Mesodermal cell (in vitro differentiated cells): ENCODE data around the gene PDE10A. TPM values are rescaled to one million over a fixed set of nuclear protein-coding genes. Genes with fewer than 3 reads are reported as not detected.
A peak's percentile ranks its signal among the peaks of the same experiment; 100 is the strongest.

Source experiments
- H3K27ac ChIP-seq: 2 replicates; pipeline ENCODE4 v1.7.0; 2013; ENCODE audit warnings: mild to moderate bottlenecking, low read depth, low read length, moderate library complexity; ENCODE audit not compliant: severe bottlenecking
- H3K36me3 ChIP-seq: 2 replicates; pipeline ENCODE4 v1.7.1; 2013; ENCODE audit warnings: mild to moderate bottlenecking, low read length, moderate library complexity; ENCODE audit not compliant: control insufficient read depth, insufficient read depth
- H3K4me1 ChIP-seq: one replicate; pipeline ENCODE4 v1.7.1; 2013; ENCODE audit warnings: mild to moderate bottlenecking, low read length; ENCODE audit not compliant: insufficient read depth, control insufficient read depth, poor library complexity, severe bottlenecking
- H3K4me3 ChIP-seq: 2 replicates; pipeline ENCODE4 v1.7.0; 2013; ENCODE audit warnings: low read length, control low read depth, mild to moderate bottlenecking; ENCODE audit not compliant: insufficient read depth, poor library complexity, severe bottlenecking; ENCODE audit errors: extremely low read depth
- H3K9me3 ChIP-seq: 2 replicates; pipeline ENCODE4 v1.7.1; 2013; ENCODE audit warnings: mild to moderate bottlenecking, low read length, moderate library complexity; ENCODE audit not compliant: control insufficient read depth
- WGBS, 2 experiments: methylation state at CpG; one replicate each; pipeline ENCODE4 v1.1.5; 2013; ENCODE audit warnings: missing lambda C conversion rate in 2 of 2; ENCODE audit not compliant: insufficient coverage in 2 of 2; 5-methylcytosine and 5-hydroxymethylcytosine counted together
- polyA plus RNA-seq, 2 experiments: library from polyadenylated mRNA; stranded (reverse); fragments of 50-300 nt; gene quantifications; one replicate each; pipeline ENCODE4 v1.2.3, GENCODE V29; 2013

Gene PDE10A
- polyA plus RNA-seq (2013, experiment 1 of 2): 7.4 TPM
- polyA plus RNA-seq (2013, experiment 2 of 2): 6.5 TPM

- Histone ChIP-seq H3K4me1 (peaks cover 13% of the 10 kb centered on the region), H3K4me3 (peak within 1 kb of the TSS; percentile 66), H3K36me3 (no peaks in the 10 kb centered on the region), H3K27ac (no peak within 1 kb of the TSS), H3K9me3 (no peaks in the 10 kb centered on the region)
- 1% methylated on average over 65 to 74 of the region's 80 CpGs for WGBS, 2 experiments
These were observed at the start of gene PDE10A for GRCh38 chr6:165662749-165663376. PDE10A (minus strand) TSS chr6:165663241; CDS start chr6:165662811, 430 bp downstream.

GRCh38 chr6:165708985-165709576 is 46.0 kb upstream of the PDE10A start:
- Histone ChIP-seq H3K4me3 (no peak overlapping the region), H3K36me3 (no peaks in the 10 kb centered on the region), H3K27ac (no peak overlapping the region), H3K9me3 (no peaks in the 10 kb centered on the region), H3K4me1 (no peaks in the 10 kb centered on the region)
- WGBS, 2 experiments: 92% methylated on average over 17 of the region's 23 CpGs; no CpG with 5 or more reads in 1 of the 2 experiments

- H3K27ac ChIP-seq: no peak overlapping the region
- 89 to 91% methylated on average over 14 of the region's 14 CpGs for WGBS, 2 experiments
- H3K4me3 ChIP-seq: no peak overlapping the region
These were observed 44.2 kb upstream of the PDE10A start for GRCh38 chr6:165707067-165707853.

GRCh38 chr6:165705941-165706340 is 42.9 kb upstream of the PDE10A start:
- H3K27ac ChIP-seq: no peak overlapping the region
- no peaks in the 10 kb centered on the region for H3K9me3 ChIP-seq
- 87 to 93% methylated on average over 4 to 5 of the region's 5 CpGs for WGBS, 2 experiments
- H3K4me1 ChIP-seq: peaks cover 6% of the 10 kb centered on the region
- no peaks in the 10 kb centered on the region for H3K36me3 ChIP-seq
- no peak overlapping the region for H3K4me3 ChIP-seq

More at GRCh38 chr6:165707067-165707853, 44.2 kb upstream of the PDE10A start:
- Histone ChIP-seq H3K4me1 (peaks cover under 1% of the 10 kb centered on the region), H3K9me3 (no peaks in the 10 kb centered on the region), H3K36me3 (no peaks in the 10 kb centered on the region)

- Histone ChIP-seq H3K9me3 (no peaks in the 10 kb centered on the region), H3K4me1 (peaks cover 6% of the 10 kb centered on the region), H3K4me3 (no peak overlapping the region), H3K36me3 (no peaks in the 10 kb centered on the region), H3K27ac (no peak overlapping the region)
- WGBS, 2 experiments: 74 to 96% methylated on average over 5 to 7 of the region's 9 CpGs
These were observed 41.2 kb upstream of the PDE10A start for GRCh38 chr6:165704045-165704748.

GRCh38 chr6:165702669-165703068 is 39.6 kb upstream of the PDE10A start:
- Histone ChIP-seq H3K27ac (no peak overlapping the region), H3K4me3 (no peak overlapping the region), H3K9me3 (no peaks in the 10 kb centered on the region), H3K4me1 (peaks cover 6% of the 10 kb centered on the region), H3K36me3 (no peaks in the 10 kb centered on the region)
- 75 to 80% methylated on average over 8 to 10 of the region's 10 CpGs for WGBS, 2 experiments

- Histone ChIP-seq H3K4me3 (no peak overlapping the region), H3K27ac (no peak overlapping the region)
- 88 to 90% methylated on average over 10 to 11 of the region's 11 CpGs for whole genome bisulfite sequencing, 2 experiments
These were observed 38.7 kb upstream of the PDE10A start for GRCh38 chr6:165701564-165702354.

GRCh38 chr6:165701005-165701404 is 38.0 kb upstream of the PDE10A start:
- H3K27ac ChIP-seq: no peak overlapping the region
- H3K9me3 ChIP-seq: no peaks in the 10 kb centered on the region
- H3K36me3 ChIP-seq: no peaks in the 10 kb centered on the region
- peaks cover 6% of the 10 kb centered on the region for H3K4me1 ChIP-seq
- no peak overlapping the region for H3K4me3 ChIP-seq
- 76 to 89% methylated on average over 3 to 4 of the region's 4 CpGs for WGBS, 2 experiments

More at GRCh38 chr6:165701564-165702354, 38.7 kb upstream of the PDE10A start:
- Histone ChIP-seq H3K9me3 (no peaks in the 10 kb centered on the region), H3K36me3 (no peaks in the 10 kb centered on the region), H3K4me1 (peaks cover 6% of the 10 kb centered on the region)

- H3K36me3 ChIP-seq: no peaks in the 10 kb centered on the region
- no peak overlapping the region for H3K27ac ChIP-seq
- peaks cover 6% of the 10 kb centered on the region for H3K4me1 ChIP-seq
- no peaks in the 10 kb centered on the region for H3K9me3 ChIP-seq
- H3K4me3 ChIP-seq: no peak overlapping the region
These were observed 35.8 kb upstream of the PDE10A start for GRCh38 chr6:165698868-165699267.

GRCh38 chr6:165697171-165697570 is 34.1 kb upstream of the PDE10A start:
- Histone ChIP-seq H3K9me3 (no peaks in the 10 kb centered on the region), H3K27ac (no peak overlapping the region), H3K36me3 (no peaks in the 10 kb centered on the region), H3K4me1 (peaks cover 5% of the 10 kb centered on the region), H3K4me3 (no peak overlapping the region)
- no CpG with 5 or more reads among the region's 1 CpG for WGBS, 2 experiments
